GM12892 (cell line): ENCODE results near the gene ALDH1B1.

Source experiments
- POLR2A ChIP-seq: IDR thresholded peaks from 2 replicates; pipeline ENCODE4 v1.6.1; 2011; ENCODE audit warnings: low read depth, low read length, control low read depth
- POLR2AphosphoS5 ChIP-seq: IDR thresholded peaks from 2 replicates; pipeline ENCODE4 v1.6.1; 2011; ENCODE audit warnings: low read depth, low read length, control low read depth

GRCh38 chr9:38355517-38356120 lies 36.9 kb upstream of the ALDH1B1 start:
- TF ChIP-seq POLR2A (no peak), POLR2AphosphoS5 (no peak)
